OCI-LY7 (cell line): ENCODE measurements around the gene G2E3. TPM values are rescaled to one million over a fixed set of nuclear protein-coding genes. Genes with fewer than 3 reads are reported as not detected.
A peak's percentile ranks its signal among the peaks of the same experiment; 100 is the strongest.

ENCODE experiments used
- BruUV-seq: library from RNA; stranded (reverse); fragments of 400-500 nt; replicated peaks from 2 replicates; lab custom pipeline; 2021; lab: Mats Ljungman, UMichigan
- CTCF ChIA-PET: fragments of 300-600 bp; sonication (Branson Sonifier 250); formaldehyde crosslinking; loops from one replicate; lab custom pipeline; 2022; ENCODE audit warnings: antibody characterized with exemption; ENCODE audit not compliant: unreplicated experiment; lab: Charles Lee
- POLR2A ChIA-PET: fragments of 300-600 bp; sonication (Branson Sonifier 250); formaldehyde crosslinking; loops from one replicate; lab custom pipeline; 2022; ENCODE audit warnings: antibody characterized with exemption; lab: Charles Lee
- DNase-seq: peaks from one replicate; pipeline ENCODE4 v3.0.0-alpha.2; 2015; ENCODE audit warnings: low spot score
- H2AFZ ChIP-seq: fragments of 200-600 bp; sonication (generic), shearing (Covaris generic); 2 replicates; pipeline ENCODE4 v1.6.1; 2014; ENCODE audit warnings: mild to moderate bottlenecking, antibody characterized with exemption, low read length, moderate library complexity
- H3K27ac ChIP-seq: fragments of 200-600 bp; sonication (generic); 2 replicates; pipeline ENCODE4 v1.5.1; 2014; ENCODE audit warnings: mixed run types, low read depth, mild to moderate bottlenecking, moderate library complexity, low read length, inconsistent platforms; ENCODE audit not compliant: poor library complexity, severe bottlenecking
- H3K36me3 ChIP-seq: fragments of 200-600 bp; sonication (generic); 2 replicates; pipeline ENCODE4 v1.6.1; 2014; ENCODE audit warnings: mild to moderate bottlenecking, antibody characterized with exemption, low read length, moderate library complexity, mixed read lengths; ENCODE audit not compliant: insufficient read depth
- H3K4me1 ChIP-seq: fragments of 200-600 bp; sonication (generic); 2 replicates; pipeline ENCODE4 v1.5.1; 2014; ENCODE audit warnings: mild to moderate bottlenecking, low read length; ENCODE audit not compliant: insufficient read depth, poor library complexity, severe bottlenecking
- H3K4me2 ChIP-seq: fragments of 200-600 bp; sonication (generic); 2 replicates; pipeline ENCODE4 v1.6.1; 2014; ENCODE audit warnings: mild to moderate bottlenecking, low read length
- H3K4me3 ChIP-seq: fragments of 200-600 bp; sonication (generic); 2 replicates; pipeline ENCODE4 v1.5.1; 2014; ENCODE audit warnings: mild to moderate bottlenecking, low read depth, low read length; ENCODE audit not compliant: poor library complexity, severe bottlenecking
- H3K79me2 ChIP-seq: fragments of 200-600 bp; sonication (generic); 2 replicates; pipeline ENCODE4 v1.6.1; 2016; ENCODE audit warnings: low read depth, mild to moderate bottlenecking, low read length, moderate library complexity, mixed read lengths; ENCODE audit not compliant: insufficient read depth
- H3K9me2 ChIP-seq: fragments of 200-600 bp; sonication (generic); 2 replicates; pipeline ENCODE4 v1.6.1; 2016; ENCODE audit warnings: mild to moderate bottlenecking, low read length, mixed read lengths; ENCODE audit not compliant: insufficient read depth
- H3K9me3 ChIP-seq: fragments of 200-600 bp; sonication (generic); 2 replicates; pipeline ENCODE4 v1.6.1; 2014; ENCODE audit warnings: mild to moderate bottlenecking, mixed run types, low read length, mixed read lengths
- H4K20me1 ChIP-seq: fragments of 200-600 bp; sonication (generic); 2 replicates; pipeline ENCODE4 v1.6.1; 2014; ENCODE audit warnings: mild to moderate bottlenecking, antibody characterized with exemption, low read length, moderate library complexity, mixed read lengths; ENCODE audit not compliant: insufficient read depth
- CTCF ChIP-seq: fragments of 200-600 bp; sonication (generic); conservative IDR thresholded peaks from 2 replicates; pipeline ENCODE4 v1.5.1; 2014; ENCODE audit warnings: mild to moderate bottlenecking, antibody characterized with exemption, low read length, moderate library complexity, mixed read lengths
- EZH2phosphoT487 ChIP-seq: fragments of 200-600 bp; sonication (generic); IDR thresholded peaks from 2 replicates; pipeline ENCODE4 v1.6.1; 2018; ENCODE audit warnings: low read depth, borderline replicate concordance, mild to moderate bottlenecking, mixed run types, antibody characterized with exemption, low read length, moderate library complexity, mixed read lengths
- intact Hi-C: fragments of 100-400 bp; cut with micrococcal nuclease; formaldehyde crosslinking; loops from one replicate; pipeline ENCODE4 v1.10.0; 2022; ENCODE audit not compliant: unreplicated experiment
- total RNA-seq, 2 experiments: library from RNA; depleted of rRNA in 1 of 2; stranded (reverse); fragments of >200 nt in 1 of 2; shearing (Covaris generic) in 1 of 2; gene quantifications; 2 replicates each; pipeline ENCODE4 v1.2.3, GENCODE V29; 2014 to 2022

Gene G2E3
- total RNA-seq, 2 experiments from 2014 or later = 22.3 to 43.9 TPM

- DNase-seq = no peak
- Histone ChIP-seq H3K9me3 (no peaks in the 10 kb centered on the region), H3K9me2 (no peaks in the 10 kb centered on the region), H4K20me1 (no peaks in the 10 kb centered on the region), H2AFZ (no peak overlapping the region), H3K4me2 (no peak overlapping the region), H3K79me2 (0 out of 2 replicates have a peak, but pooled peaks cover 3% of the 10 kb centered on the region), H3K4me1 (no peaks in the 10 kb centered on the region), H3K4me3 (no peak overlapping the region), H3K36me3 (peaks cover 82% of the 10 kb centered on the region), H3K27ac (no peak overlapping the region)
- POLR2A ChIA-PET = interaction anchor here (1.0 kb wide), 1 partner anchor 17 kb away, joined by 3 read pairs; no protein-coding TSS in a partner anchor
- CTCF ChIA-PET = no interaction called here
- no peak for TF ChIP-seq EZH2phosphoT487
- TF ChIP-seq CTCF = no peak
- BruUV-seq = no TSS peak
- intact Hi-C loops = no loop called here
Measured at GRCh38 chr14:30614155-30614554, 55.2 kb downstream of the G2E3 start.

- no peaks in the 10 kb centered on the region for H3K9me3 ChIP-seq
- H3K27ac ChIP-seq = no peak overlapping the region
- H3K4me3 ChIP-seq = no peak overlapping the region
- no peak for TF ChIP-seq EZH2phosphoT487
- no peak for TF ChIP-seq CTCF
- H3K79me2 ChIP-seq = peaks cover 28% of the 10 kb centered on the region
- no TSS peak for BruUV-seq
- H3K4me1 ChIP-seq = peaks cover 28% of the 10 kb centered on the region
- intact Hi-C loops = loop anchor here (10.0 kb wide), 1 partner anchor 1585 kb away; the partner anchor contains the start of genes RNU6-7 and RNU6-8
- peaks cover 39% of the 10 kb centered on the region for H3K36me3 ChIP-seq
- ChIA-PET POLR2A (interaction anchor here (0.6 kb wide), 1 partner anchor 78 kb away, joined by 3 read pairs; no protein-coding TSS in a partner anchor), CTCF (no interaction called here)
- no peak overlapping the region for H2AFZ ChIP-seq
- peak; percentile 10 for DNase-seq
- no peaks in the 10 kb centered on the region for H3K9me2 ChIP-seq
- 0 out of 2 replicates have a peak overlapping the region, but pooled peaks have one; percentile 7 for H3K4me2 ChIP-seq
- no peaks in the 10 kb centered on the region for H4K20me1 ChIP-seq
Measured at GRCh38 chr14:30620178-30620577, 61.2 kb downstream of the G2E3 start.

GRCh38 chr14:30621354-30621939 lies 62.5 kb downstream of the G2E3 start:
- CTCF ChIA-PET = no interaction called here
- DNase-seq = peak; percentile 8
- BruUV-seq = TSS peak; percentile 99

More at GRCh38 chr14:30621354-30621939, 62.5 kb downstream of the G2E3 start:
- H3K4me2 ChIP-seq = peak overlapping the region; percentile 93
- POLR2A ChIA-PET = interaction anchor here (0.7 to 3.4 kb wide), 8 partner anchors 18 to 586 kb away, joined by 3 to 9 read pairs (median 4); partner anchors contain the start of gene HECTD1
- intact Hi-C loops = loop anchor here (10.0 kb wide), 1 partner anchor 1583 kb away; the partner anchor contains the start of genes RNU6-7 and RNU6-8
- H3K4me3 ChIP-seq = peak overlapping the region; percentile 81
- H3K9me3 ChIP-seq = no peaks in the 10 kb centered on the region
- peak overlapping the region; percentile 70 for H2AFZ ChIP-seq
- H3K36me3 ChIP-seq = peaks cover 29% of the 10 kb centered on the region
- H3K27ac ChIP-seq = peak overlapping the region; percentile 74
- no peaks in the 10 kb centered on the region for H4K20me1 ChIP-seq
- H3K9me2 ChIP-seq = no peaks in the 10 kb centered on the region
- H3K79me2 ChIP-seq = peaks cover 40% of the 10 kb centered on the region
- peaks cover 28% of the 10 kb centered on the region for H3K4me1 ChIP-seq
- TF ChIP-seq EZH2phosphoT487 = no peak
- no peak for TF ChIP-seq CTCF
